Karpas-422 (cell line): ENCODE measurements around the gene CEPT1. TPM values are rescaled to one million over a fixed set of nuclear protein-coding genes. Genes with fewer than 3 reads are reported as not detected.

ENCODE experiments used
- DNase-seq: peaks from one replicate; pipeline ENCODE4 v3.0.0-alpha.2; 2015
- H2AFZ ChIP-seq: fragments of 200-600 bp; sonication (generic); 2 replicates; pipeline ENCODE4 v1.6.1; 2014; ENCODE audit warnings: antibody characterized with exemption, low read length, mixed read lengths
- H3K27ac ChIP-seq: fragments of 200-600 bp; sonication (generic); 2 replicates; pipeline ENCODE4 v1.5.1; 2014; ENCODE audit warnings: mild to moderate bottlenecking, low read length, moderate library complexity
- H3K27me3 ChIP-seq: fragments of 200-600 bp; sonication (generic); 2 replicates; pipeline ENCODE4 v1.6.1; 2014; ENCODE audit warnings: low read length, mixed read lengths
- H3K36me3 ChIP-seq: fragments of 200-600 bp; sonication (generic); 2 replicates; pipeline ENCODE4 v1.6.1; 2014; ENCODE audit warnings: low read length, mixed read lengths; ENCODE audit not compliant: insufficient read depth
- H3K4me1 ChIP-seq: fragments of 200-600 bp; sonication (generic); 2 replicates; pipeline ENCODE4 v1.6.1; 2014; ENCODE audit warnings: mild to moderate bottlenecking, low read length, mixed read lengths
- H3K4me2 ChIP-seq: fragments of 200-600 bp; sonication (generic); 2 replicates; pipeline ENCODE4 v1.6.1; 2014; ENCODE audit warnings: low read length, low read depth, mild to moderate bottlenecking; ENCODE audit not compliant: poor library complexity, severe bottlenecking
- H3K4me3 ChIP-seq: fragments of 200-600 bp; sonication (generic); 2 replicates; pipeline ENCODE4 v1.5.1; 2014; ENCODE audit warnings: mild to moderate bottlenecking, antibody characterized with exemption, low read length, mixed read lengths
- H3K79me2 ChIP-seq: fragments of 200-600 bp; sonication (generic); 2 replicates; pipeline ENCODE4 v1.6.1; 2014; ENCODE audit warnings: mild to moderate bottlenecking, low read length, mixed read lengths
- H3K9ac ChIP-seq: fragments of 200-600 bp; sonication (generic); 2 replicates; pipeline ENCODE4 v1.6.0; 2014; ENCODE audit warnings: low read length
- H3K9me2 ChIP-seq: fragments of 200-600 bp; sonication (generic), shearing (Covaris generic); replicated peaks from 2 replicates; pipeline ENCODE4 v1.6.0; 2014; ENCODE audit warnings: mild to moderate bottlenecking, low read length, moderate library complexity; ENCODE audit not compliant: insufficient read depth
- H3K9me3 ChIP-seq: fragments of 300-700, 200-600 bp; sonication (generic); 2 replicates; pipeline ENCODE4 v1.6.1; 2014; ENCODE audit warnings: low read length, mixed read lengths
- H4K20me1 ChIP-seq: fragments of 200-600 bp; sonication (generic); 2 replicates; pipeline ENCODE4 v1.6.1; 2014; ENCODE audit warnings: mild to moderate bottlenecking, antibody characterized with exemption, low read length, low read depth; ENCODE audit not compliant: insufficient read depth
- total RNA-seq: library from RNA; depleted of rRNA; stranded (reverse); fragments of >200 nt; shearing (Covaris generic); gene quantifications from 2 replicates; pipeline ENCODE4 v1.2.3, GENCODE V29; 2014; ENCODE audit warnings: low replicate concordance

Gene CEPT1
- total RNA-seq, 1 experiment from 2014 or later = 136 TPM

- no peak for DNase-seq
- peak overlapping the region; percentile 98 for H3K4me2 ChIP-seq
- H4K20me1 ChIP-seq = peaks cover 8% of the 10 kb centered on the region; the same call in 1 of the 2 replicates
- peaks cover 32% of the 10 kb centered on the region; the same call in 1 of the 2 replicates for H3K36me3 ChIP-seq
- H2AFZ ChIP-seq = no peak overlapping the region
- H3K9me2 ChIP-seq = no peaks in the 10 kb centered on the region
- H3K4me3 ChIP-seq = peak overlapping the region; percentile 96
- peak overlapping the region; percentile 98 for H3K9ac ChIP-seq
- no peaks in the 10 kb centered on the region for H3K27me3 ChIP-seq
- H3K4me1 ChIP-seq = peaks cover 69% of the 10 kb centered on the region
- H3K27ac ChIP-seq = peak overlapping the region; percentile 90
- no peaks in the 10 kb centered on the region for H3K9me3 ChIP-seq
- peaks cover 93% of the 10 kb centered on the region for H3K79me2 ChIP-seq
Measured at GRCh38 chr1:111141245-111142220, 1.5 kb downstream of the CEPT1 start.

GRCh38 chr1:111142356-111142975, 2.4 kb downstream of the CEPT1 start:
- peak; percentile 62 for DNase-seq
- peaks cover 72% of the 10 kb centered on the region for H3K4me1 ChIP-seq
- peak overlapping the region; percentile 96 for H3K4me3 ChIP-seq
- H3K9ac ChIP-seq = peak overlapping the region; percentile 98
- H3K4me2 ChIP-seq = peak overlapping the region; percentile 98
- no peak overlapping the region for H2AFZ ChIP-seq
- H3K9me3 ChIP-seq = no peaks in the 10 kb centered on the region
- peaks cover 8% of the 10 kb centered on the region; the same call in 1 of the 2 replicates for H4K20me1 ChIP-seq
- H3K27me3 ChIP-seq = no peaks in the 10 kb centered on the region
- no peaks in the 10 kb centered on the region for H3K9me2 ChIP-seq
- H3K79me2 ChIP-seq = peaks cover 98% of the 10 kb centered on the region
- H3K36me3 ChIP-seq = peaks cover 35% of the 10 kb centered on the region
- H3K27ac ChIP-seq = peak overlapping the region; percentile 90

GRCh38 chr1:111145542-111145941, 5.5 kb downstream of the CEPT1 start:
- H3K4me3 ChIP-seq = no peak overlapping the region
- H3K9ac ChIP-seq = no peak overlapping the region
- no peaks in the 10 kb centered on the region for H3K9me3 ChIP-seq
- H2AFZ ChIP-seq = no peak overlapping the region
- H3K79me2 ChIP-seq = peaks cover 100% of the 10 kb centered on the region
- peak overlapping the region; percentile 12 for H3K4me2 ChIP-seq
- H3K27me3 ChIP-seq = no peaks in the 10 kb centered on the region
- H3K4me1 ChIP-seq = peaks cover 83% of the 10 kb centered on the region
- peaks cover 8% of the 10 kb centered on the region; the same call in 1 of the 2 replicates for H4K20me1 ChIP-seq
- DNase-seq = no peak
- no peaks in the 10 kb centered on the region for H3K9me2 ChIP-seq
- H3K36me3 ChIP-seq = peaks cover 57% of the 10 kb centered on the region
- H3K27ac ChIP-seq = peak overlapping the region; percentile 29; the same call in 1 of the 2 replicates

GRCh38 chr1:111145963-111146768, 6.1 kb downstream of the CEPT1 start:
- H3K36me3 ChIP-seq = peaks cover 62% of the 10 kb centered on the region
- H2AFZ ChIP-seq = no peak overlapping the region
- H3K9me3 ChIP-seq = no peaks in the 10 kb centered on the region
- H3K27me3 ChIP-seq = no peaks in the 10 kb centered on the region
- no peaks in the 10 kb centered on the region for H3K9me2 ChIP-seq
- DNase-seq = no peak
- peak overlapping the region; percentile 12 for H3K4me2 ChIP-seq
- H3K9ac ChIP-seq = no peak overlapping the region
- peaks cover 100% of the 10 kb centered on the region for H3K79me2 ChIP-seq
- H3K27ac ChIP-seq = peak overlapping the region; percentile 29
- H4K20me1 ChIP-seq = 0 out of 2 replicates have a peak, but pooled peaks cover 2% of the 10 kb centered on the region
- H3K4me1 ChIP-seq = peaks cover 83% of the 10 kb centered on the region
- no peak overlapping the region for H3K4me3 ChIP-seq

DNA sequence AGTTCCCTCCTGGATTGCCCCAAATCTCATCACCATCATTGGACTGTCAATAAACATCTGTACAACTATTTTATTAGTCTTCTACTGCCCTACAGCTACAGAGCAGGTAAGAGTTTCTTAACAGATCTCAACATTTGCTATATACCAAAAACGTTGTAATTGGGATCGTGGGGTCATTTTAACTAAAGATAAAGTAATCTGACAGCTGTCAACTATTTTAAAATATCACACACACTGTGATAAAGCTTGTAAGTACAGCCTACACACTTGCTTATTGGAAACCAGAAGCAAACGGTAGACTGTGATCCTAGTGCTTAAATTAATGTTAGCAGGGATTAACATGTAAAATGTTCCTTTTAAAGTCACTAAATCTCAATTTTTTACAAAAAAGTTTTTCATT, 7.9 kb downstream of the CEPT1 start:
- H3K9ac ChIP-seq = no peak overlapping the region
- peaks cover 100% of the 10 kb centered on the region for H3K79me2 ChIP-seq
- no peak overlapping the region for H3K4me2 ChIP-seq
- peak overlapping the region; percentile 39; the same call in 1 of the 2 replicates for H3K27ac ChIP-seq
- no peaks in the 10 kb centered on the region for H4K20me1 ChIP-seq
- no peaks in the 10 kb centered on the region for H3K9me3 ChIP-seq
- H3K27me3 ChIP-seq = no peaks in the 10 kb centered on the region
- H3K36me3 ChIP-seq = peaks cover 77% of the 10 kb centered on the region
- no peak overlapping the region for H3K4me3 ChIP-seq
- H3K9me2 ChIP-seq = no peaks in the 10 kb centered on the region
- H3K4me1 ChIP-seq = peaks cover 76% of the 10 kb centered on the region
- DNase-seq = no peak
- H2AFZ ChIP-seq = no peak overlapping the region

GRCh38 chr1:111148376-111148881, 8.4 kb downstream of the CEPT1 start:
- peaks cover 73% of the 10 kb centered on the region for H3K4me1 ChIP-seq
- no peaks in the 10 kb centered on the region for H3K9me2 ChIP-seq
- DNase-seq = no peak
- no peak overlapping the region for H3K4me2 ChIP-seq
- no peaks in the 10 kb centered on the region for H4K20me1 ChIP-seq
- H2AFZ ChIP-seq = no peak overlapping the region
- no peak overlapping the region for H3K9ac ChIP-seq
- peaks cover 78% of the 10 kb centered on the region for H3K36me3 ChIP-seq
- peaks cover 100% of the 10 kb centered on the region for H3K79me2 ChIP-seq
- H3K9me3 ChIP-seq = no peaks in the 10 kb centered on the region
- H3K4me3 ChIP-seq = no peak overlapping the region
- no peaks in the 10 kb centered on the region for H3K27me3 ChIP-seq
- peak overlapping the region; percentile 39; the same call in 1 of the 2 replicates for H3K27ac ChIP-seq

DNA sequence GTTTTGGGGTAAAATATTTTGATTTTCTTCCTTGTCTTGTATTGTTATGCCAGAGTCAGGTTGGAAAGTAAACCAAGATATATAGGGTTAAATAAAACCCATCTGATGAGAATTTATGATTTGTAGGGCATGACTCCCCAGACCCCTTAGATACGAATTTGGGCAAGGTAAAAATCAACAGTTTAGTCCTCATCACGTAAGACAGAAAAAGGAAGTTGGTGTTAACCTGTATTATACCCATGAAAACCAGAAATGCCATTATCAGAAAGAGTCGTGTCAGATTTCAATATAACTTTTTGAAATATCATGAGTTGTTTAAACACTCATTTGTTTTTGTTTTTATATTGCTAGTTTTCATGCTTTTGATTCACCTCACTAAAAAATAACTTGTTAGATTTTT, 11.8 kb downstream of the CEPT1 start:
- no peak for DNase-seq
- Histone ChIP-seq H3K4me1 (peaks cover 54% of the 10 kb centered on the region), H3K36me3 (peaks cover 87% of the 10 kb centered on the region), H3K79me2 (peaks cover 99% of the 10 kb centered on the region), H4K20me1 (peaks cover 2% of the 10 kb centered on the region; the same call in 1 of the 2 replicates), H3K9me2 (no peaks in the 10 kb centered on the region), H2AFZ (no peak overlapping the region), H3K27me3 (no peaks in the 10 kb centered on the region), H3K4me2 (no peak overlapping the region), H3K9me3 (no peaks in the 10 kb centered on the region), H3K4me3 (no peak overlapping the region), H3K9ac (no peak overlapping the region), H3K27ac (peak overlapping the region; percentile 12)
